Panc1 (cell line): Measurements from ENCODE around the gene ATP10A. TPM values are rescaled to one million over a fixed set of nuclear protein-coding genes. Genes with fewer than 3 reads are reported as not detected.

Source experiments
- ATAC-seq: fragments of 200-7000 bp; cut with Tn5 transposase; 2 replicates; pipeline ENCODE4 v1.9.1; 2020; ENCODE audit warnings: mild to moderate bottlenecking, moderate library complexity
- BruUV-seq: library from RNA; stranded (reverse); fragments of 400-500 nt; replicated peaks from 2 replicates; lab custom pipeline; 2021; lab: Mats Ljungman, UMichigan
- CTCF ChIA-PET: fragments of 300-600 bp; sonication (Branson Sonifier 250); formaldehyde crosslinking; loops from one replicate; lab custom pipeline; 2022; ENCODE audit warnings: antibody characterized with exemption; lab: Charles Lee
- POLR2A ChIA-PET: fragments of 300-600 bp; sonication (Branson Sonifier 250); formaldehyde crosslinking; loops from one replicate; lab custom pipeline; 2022; ENCODE audit warnings: antibody characterized with exemption; lab: Charles Lee
- DNase-seq: peaks from one replicate; pipeline ENCODE4 v3.0.0-alpha.2; 2010; ENCODE audit warnings: low read depth, low spot score
- H3K27ac ChIP-seq: 2 replicates; pipeline ENCODE4 v1.5.1; 2011; ENCODE audit warnings: mild to moderate bottlenecking, low read length, inconsistent platforms
- H3K27me3 ChIP-seq: fragments of 200-500 bp; sonication (Bioruptor generic); 2 replicates; pipeline ENCODE4 v1.6.0; 2014; ENCODE audit warnings: low read length, inconsistent platforms; ENCODE audit not compliant: control insufficient read depth, insufficient read depth
- H3K36me3 ChIP-seq: fragments of 200-500 bp; sonication (Bioruptor generic); 2 replicates; pipeline ENCODE4 v1.5.1; 2014; ENCODE audit warnings: inconsistent platforms, mild to moderate bottlenecking, low read length, moderate library complexity; ENCODE audit not compliant: control insufficient read depth, insufficient read depth
- H3K4me1 ChIP-seq: 2 replicates; pipeline ENCODE4 v1.5.1; 2011; ENCODE audit warnings: inconsistent platforms, mild to moderate bottlenecking, low read length, moderate library complexity; ENCODE audit not compliant: control insufficient read depth, insufficient read depth
- H3K4me3 ChIP-seq, 2 experiments: 2 replicates each; pipeline ENCODE4 v1.5.1; 2011 to 2012; ENCODE audit warnings: low read depth in 2 of 2, low read length in 2 of 2, mild to moderate bottlenecking in 2 of 2, inconsistent platforms in 1 of 2, moderate library complexity in 1 of 2
- H3K9me3 ChIP-seq: fragments of 200-500 bp; sonication (Bioruptor generic); 2 replicates; pipeline ENCODE4 v1.5.1; 2014; ENCODE audit warnings: low read depth, mild to moderate bottlenecking, inconsistent platforms, low read length, moderate library complexity; ENCODE audit not compliant: control insufficient read depth, insufficient read depth
- CTCF ChIP-seq: fragments of 450-650 bp; IDR thresholded peaks from 2 replicates; pipeline ENCODE4 v1.5.1; 2017; ENCODE audit warnings: mild to moderate bottlenecking
- POLR2AphosphoS5 ChIP-seq: IDR thresholded peaks from 2 replicates; pipeline ENCODE4 v1.6.1; 2012; ENCODE audit warnings: mild to moderate bottlenecking, low read depth, low read length, moderate library complexity
- REST ChIP-seq, 2 experiments: IDR thresholded peaks; 2 replicates each; pipeline ENCODE4 v1.6.1; 2011 to 2012; ENCODE audit warnings: low read depth in 2 of 2, control low read depth in 1 of 2, low read length in 1 of 2, mild to moderate bottlenecking in 1 of 2, moderate library complexity in 1 of 2; ENCODE audit not compliant: insufficient read depth in 1 of 2
- SIN3A ChIP-seq: IDR thresholded peaks from 2 replicates; pipeline ENCODE4 v1.6.1; 2012; ENCODE audit warnings: low read depth, mild to moderate bottlenecking, low read length, moderate library complexity, borderline replicate concordance; ENCODE audit not compliant: insufficient read depth
- TCF7L2 ChIP-seq: IDR thresholded peaks from 2 replicates; pipeline ENCODE4 v1.6.1; 2011; ENCODE audit warnings: mild to moderate bottlenecking, low read depth, low read length, inconsistent platforms
- in situ Hi-C: cut with HindIII; loops from 2 replicates; pipeline ENCODE4 v1.10.0; 2016; ENCODE audit warnings: low sequenced_read_pairs, low pct_unique_long_range_greater_than_20kb
- intact Hi-C: fragments of 100-400 bp; cut with micrococcal nuclease; formaldehyde crosslinking; loops from one replicate; pipeline ENCODE4 v1.10.0; 2022; ENCODE audit not compliant: unreplicated experiment
- total RNA-seq: library from RNA; stranded (reverse); gene quantifications from one replicate; pipeline ENCODE4 v1.2.1, GENCODE V29; 2021; ENCODE audit not compliant: unreplicated experiment

ATP10A gene
- total RNA-seq, 1 experiment from 2014 or later: 0.31 TPM

GRCh38 chr15:25847051-25847450, 16.1 kb downstream of the ATP10A start:
- intact Hi-C loops (no loop called here), in situ Hi-C loops (no loop called here)
- no peak for ATAC-seq
- Histone ChIP-seq H3K4me3 (no peak overlapping the region), H3K4me1 (peaks cover 5% of the 10 kb centered on the region; the same call in 1 of the 2 replicates), H3K27ac (no peak overlapping the region), H3K36me3 (no peaks in the 10 kb centered on the region), H3K9me3 (no peaks in the 10 kb centered on the region), H3K27me3 (no peaks in the 10 kb centered on the region)
- ChIA-PET POLR2A (no interaction called here), CTCF (no interaction called here)
- DNase-seq: no peak
- TF ChIP-seq REST (IDR thresholded peaks at IDR 0.05; ENCODE audit: insufficient read depth in 1 of 2, low read depth in 2 of 2, low read length in 1 of 2) (no peak), POLR2AphosphoS5 (no peak), SIN3A (no peak), CTCF (no peak), TCF7L2 (no peak; the same call in 1 of the 2 replicates)
- BruUV-seq: no TSS peak

- intact Hi-C loops: no loop called here
- no peak for ATAC-seq
- TF ChIP-seq SIN3A: no peak
- no peak for TF ChIP-seq REST (IDR thresholded peaks at IDR 0.05; ENCODE audit: insufficient read depth in 1 of 2, low read depth in 2 of 2, low read length in 1 of 2)
- TF ChIP-seq TCF7L2: no peak
- no peak for TF ChIP-seq POLR2AphosphoS5
- no peak for TF ChIP-seq CTCF
- no TSS peak for BruUV-seq
- no peak overlapping the region for H3K27ac ChIP-seq
- DNase-seq: no peak
- in situ Hi-C loops: no loop called here
- H3K9me3 ChIP-seq: no peaks in the 10 kb centered on the region
- CTCF ChIA-PET: no interaction called here
- peaks cover 5% of the 10 kb centered on the region; the same call in 1 of the 2 replicates for H3K4me1 ChIP-seq
- POLR2A ChIA-PET: no interaction called here
- H3K4me3 ChIP-seq: no peak overlapping the region
- H3K36me3 ChIP-seq: no peaks in the 10 kb centered on the region
- H3K27me3 ChIP-seq: no peaks in the 10 kb centered on the region
These were observed 16.8 kb downstream of the ATP10A start for GRCh38 chr15:25846377-25846776.
